GM12878 (cell line): ENCODE measurements around the gene PGAP3. TPM values are rescaled to one million over a fixed set of nuclear protein-coding genes. Genes with fewer than 3 reads are reported as not detected.

ENCODE experiments used
- ATAC-seq: fragments of 200-7000 bp; cut with Tn5 transposase; 3 replicates; pipeline ENCODE4 v1.9.1; 2020; ENCODE audit warnings: mild to moderate bottlenecking, moderate library complexity
- BruUV-seq: library from RNA; stranded (reverse); fragments of 400-500 nt; replicated peaks from 2 replicates; lab custom pipeline; 2021; lab: Mats Ljungman, UMichigan
- CTCF ChIA-PET: fragments of 300-600 bp; sonication (Branson Sonifier 250); formaldehyde crosslinking; extraction: SDS; loops from one replicate; lab custom pipeline; 2021; ENCODE audit warnings: inconsistent platforms; lab: Yijun Ruan, JAX
- POLR2A ChIA-PET: fragments of 350-600 bp; formaldehyde crosslinking; extraction: SDS; loops from one replicate; lab custom pipeline; 2021; ENCODE audit warnings: inconsistent platforms; lab: Charles Lee
- RAD21 ChIA-PET: fragments of 300-600 bp; sonication (Branson Sonifier 250); formaldehyde crosslinking; loops from one replicate; lab custom pipeline; 2023; ENCODE audit warnings: antibody characterized with exemption; ENCODE audit not compliant: unreplicated experiment; lab: Charles Lee
- SMC1A ChIA-PET: fragments of 300-600 bp; sonication (Branson Sonifier 250); formaldehyde crosslinking; loops from one replicate; lab custom pipeline; 2023; ENCODE audit not compliant: unreplicated experiment, uncharacterized antibody; lab: Charles Lee
- DNase-seq: peaks from one replicate; pipeline ENCODE4 v3.0.0-alpha.2; 2011; ENCODE audit warnings: low read depth, low spot score
- FAIRE-seq: peaks from 3 replicates; lab custom pipeline; 2011; peaks lifted over from hg19 to GRCh38; lab: Jason Lieb, UNC
- H2AFZ ChIP-seq: 2 replicates; pipeline ENCODE4 v1.6.0; 2011; ENCODE audit warnings: low read depth, low read length, control low read depth; ENCODE audit not compliant: control insufficient read depth
- H3K27ac ChIP-seq: 2 replicates; pipeline ENCODE4 v1.5.1; 2011; ENCODE audit warnings: control low read depth; ENCODE audit not compliant: control insufficient read depth, insufficient read depth
- H3K27me3 ChIP-seq, 2 experiments: replicated peaks in 1 of 2; 2 replicates each; pipeline versions ENCODE4 v1.6.0 to v1.6.1; 2011; ENCODE audit warnings: low read length in 1 of 2; ENCODE audit not compliant: control insufficient read depth in 2 of 2, insufficient read depth in 2 of 2
- H3K36me3 ChIP-seq, 2 experiments: 2 replicates each; pipeline ENCODE4 v1.5.1; 2011; ENCODE audit warnings: low read length in 1 of 2; ENCODE audit not compliant: control insufficient read depth in 2 of 2, insufficient read depth in 2 of 2
- H3K4me1 ChIP-seq: 2 replicates; pipeline ENCODE4 v1.6.1; 2011; ENCODE audit warnings: mild to moderate bottlenecking, low read length, moderate library complexity, mixed read lengths; ENCODE audit not compliant: control insufficient read depth, insufficient read depth
- H3K4me2 ChIP-seq: 2 replicates; pipeline ENCODE4 v1.6.0; 2011; ENCODE audit warnings: control low read depth; ENCODE audit not compliant: control insufficient read depth, insufficient read depth
- H3K4me3 ChIP-seq: fragments of 200-600 bp; sonication (generic); 2 replicates; pipeline ENCODE4 v1.5.1; 2016
- H3K79me2 ChIP-seq: 2 replicates; pipeline ENCODE4 v1.6.0; 2011; ENCODE audit warnings: low read length; ENCODE audit not compliant: control insufficient read depth, insufficient read depth
- H3K9ac ChIP-seq: 2 replicates; pipeline ENCODE4 v1.8.0; 2011; ENCODE audit warnings: low read length, control low read depth, mixed read lengths; ENCODE audit not compliant: control insufficient read depth, insufficient read depth
- H3K9me3 ChIP-seq: replicated peaks from 3 replicates; pipeline ENCODE4 v1.5.1; 2011; ENCODE audit warnings: mild to moderate bottlenecking, low read length; ENCODE audit not compliant: control insufficient read depth, insufficient read depth
- H4K20me1 ChIP-seq: 2 replicates; pipeline ENCODE4 v1.6.0; 2011; ENCODE audit not compliant: control insufficient read depth, insufficient read depth
- WGBS: methylation state at CpG from one replicate; pipeline ENCODE4 v1.1.6; 2016; ENCODE audit warnings: low lambda C conversion rate; ENCODE audit not compliant: insufficient replicate concordance, insufficient coverage; ENCODE audit errors: missing lambda C conversion rate; 5-methylcytosine and 5-hydroxymethylcytosine counted together
- in situ Hi-C: fragments of 300-500 bp; cut with MboI; formaldehyde crosslinking; loops from 9 replicates; pipeline ENCODE4 v1.14.3; 2018; ENCODE audit warnings: mixed read lengths
- intact Hi-C: fragments of 100-400 bp; cut with micrococcal nuclease; formaldehyde crosslinking; loops from one replicate; pipeline ENCODE4 v1.14.2; 2022; ENCODE audit not compliant: unreplicated experiment
- polyA plus RNA-seq, 11 experiments: library from polyadenylated mRNA; depleted of rRNA in 4 of 11; unstranded in 6 of 11; stranded (reverse) in 5 of 11; fragments of >200 nt; fragmentation: Nextera tagmentation in 4 of 11; fragmentation: Illumina TruSeq in 1 of 11; extraction: Ambion mirVana in 4 of 11; extraction: Trizol in 1 of 11; gene quantifications; 1 replicate in 1 of 11; 2 replicates in 10 of 11; pipeline versions ENCODE4 v1.2.1 to v1.2.3, GENCODE V29; 2011 to 2016; ENCODE audit warnings: inconsistent platforms in 2 of 11, missing spikeins in 2 of 11, low read depth in 1 of 11
- total RNA-seq, 4 experiments: library from RNA; depleted of rRNA in 3 of 4; stranded (reverse); fragments of >200 nt in 3 of 4; fragmentation: Illumina TruSeq in 1 of 4; extraction: Trizol in 1 of 4; gene quantifications; 2 replicates each; pipeline versions ENCODE4 v1.2.1 to v1.2.3, GENCODE V29; 2013 to 2021
- TF ChIP-seq, protein P1 (sequence below): fragments of 450-650 bp; IDR thresholded peaks from 2 replicates; pipeline ENCODE4 v1.6.1; 2014; ENCODE audit warnings: mild to moderate bottlenecking
- TF ChIP-seq, protein P2 (sequence below): IDR thresholded peaks from 2 replicates; pipeline ENCODE4 v1.6.1; 2011; ENCODE audit warnings: mild to moderate bottlenecking, low read depth, low read length, moderate library complexity; ENCODE audit not compliant: insufficient replicate concordance
- TF ChIP-seq, protein P3 (sequence below): fragments of 450-650 bp; IDR thresholded peaks from 2 replicates; pipeline ENCODE4 v1.6.1; 2016; ENCODE audit warnings: mild to moderate bottlenecking

The PGAP3 gene
- total and polyA plus RNA-seq, 10 of the 15 experiments (the other 5 are each of a cell fraction or from before 2014, with no cell fraction given), result 0.21 to 10.0 (median 5.3) TPM

DNA sequence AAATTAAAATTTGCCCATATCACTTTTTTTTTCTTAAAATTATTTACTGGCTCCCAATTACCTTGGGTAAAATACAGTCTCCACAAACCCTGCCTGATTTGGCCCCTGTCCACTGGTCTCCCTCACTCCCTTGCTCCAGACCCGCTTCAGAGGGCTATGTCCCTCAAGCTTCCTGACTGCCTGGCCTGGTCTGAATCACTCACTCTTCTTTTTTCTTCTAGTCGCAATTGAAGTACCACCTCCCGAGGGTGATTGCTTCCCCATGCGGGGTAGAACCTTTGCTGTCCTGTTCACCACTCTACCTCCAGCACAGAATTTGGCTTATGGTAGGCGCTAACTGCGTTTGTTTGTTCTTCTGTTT, 598 bp upstream of the PGAP3 start:
- POLR2A ChIA-PET, result interaction anchor here (0.5 to 1.6 kb wide), 8 partner anchors 8 to 78 kb away, joined by 3 to 9 read pairs (median 4); no protein-coding TSS in a partner anchor
- Histone ChIP-seq H2AFZ (peak overlapping the region; percentile 95), H3K9ac (peak overlapping the region; percentile 80), H3K4me2 (peak overlapping the region; percentile 80), H3K9me3 (no peaks in the 10 kb centered on the region), H3K4me1 (peaks cover 3% of the 10 kb centered on the region; the same call in 1 of the 2 replicates), H3K27ac (peak overlapping the region; percentile 74), H3K4me3 (peak overlapping the region; percentile 88), H3K36me3 (no peaks in the 10 kb centered on the region), H3K79me2 (no peaks in the 10 kb centered on the region; the same call in 1 of the 2 replicates), H4K20me1 (no peaks in the 10 kb centered on the region), H3K27me3 (no peaks in the 10 kb centered on the region)
- CTCF ChIA-PET, result interaction anchor here (0.6 to 1.9 kb wide), 12 partner anchors 14 to 292 kb away, joined by 3 to 10 read pairs (median 4); partner anchors contain the start of gene PSMD3
- DNase-seq, result no peak
- no peak for ATAC-seq
- intact Hi-C loops (no loop called here), in situ Hi-C loops (no loop called here)
- TF ChIP-seq, protein P1, sequence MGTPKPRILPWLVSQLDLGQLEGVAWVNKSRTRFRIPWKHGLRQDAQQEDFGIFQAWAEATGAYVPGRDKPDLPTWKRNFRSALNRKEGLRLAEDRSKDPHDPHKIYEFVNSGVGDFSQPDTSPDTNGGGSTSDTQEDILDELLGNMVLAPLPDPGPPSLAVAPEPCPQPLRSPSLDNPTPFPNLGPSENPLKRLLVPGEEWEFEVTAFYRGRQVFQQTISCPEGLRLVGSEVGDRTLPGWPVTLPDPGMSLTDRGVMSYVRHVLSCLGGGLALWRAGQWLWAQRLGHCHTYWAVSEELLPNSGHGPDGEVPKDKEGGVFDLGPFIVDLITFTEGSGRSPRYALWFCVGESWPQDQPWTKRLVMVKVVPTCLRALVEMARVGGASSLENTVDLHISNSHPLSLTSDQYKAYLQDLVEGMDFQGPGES, result no peak
- TF ChIP-seq, protein P2, sequence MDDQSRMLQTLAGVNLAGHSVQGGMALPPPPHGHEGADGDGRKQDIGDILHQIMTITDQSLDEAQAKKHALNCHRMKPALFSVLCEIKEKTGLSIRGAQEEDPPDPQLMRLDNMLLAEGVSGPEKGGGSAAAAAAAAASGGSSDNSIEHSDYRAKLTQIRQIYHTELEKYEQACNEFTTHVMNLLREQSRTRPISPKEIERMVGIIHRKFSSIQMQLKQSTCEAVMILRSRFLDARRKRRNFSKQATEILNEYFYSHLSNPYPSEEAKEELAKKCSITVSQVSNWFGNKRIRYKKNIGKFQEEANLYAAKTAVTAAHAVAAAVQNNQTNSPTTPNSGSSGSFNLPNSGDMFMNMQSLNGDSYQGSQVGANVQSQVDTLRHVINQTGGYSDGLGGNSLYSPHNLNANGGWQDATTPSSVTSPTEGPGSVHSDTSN, result no peak
- TF ChIP-seq, protein P3, sequence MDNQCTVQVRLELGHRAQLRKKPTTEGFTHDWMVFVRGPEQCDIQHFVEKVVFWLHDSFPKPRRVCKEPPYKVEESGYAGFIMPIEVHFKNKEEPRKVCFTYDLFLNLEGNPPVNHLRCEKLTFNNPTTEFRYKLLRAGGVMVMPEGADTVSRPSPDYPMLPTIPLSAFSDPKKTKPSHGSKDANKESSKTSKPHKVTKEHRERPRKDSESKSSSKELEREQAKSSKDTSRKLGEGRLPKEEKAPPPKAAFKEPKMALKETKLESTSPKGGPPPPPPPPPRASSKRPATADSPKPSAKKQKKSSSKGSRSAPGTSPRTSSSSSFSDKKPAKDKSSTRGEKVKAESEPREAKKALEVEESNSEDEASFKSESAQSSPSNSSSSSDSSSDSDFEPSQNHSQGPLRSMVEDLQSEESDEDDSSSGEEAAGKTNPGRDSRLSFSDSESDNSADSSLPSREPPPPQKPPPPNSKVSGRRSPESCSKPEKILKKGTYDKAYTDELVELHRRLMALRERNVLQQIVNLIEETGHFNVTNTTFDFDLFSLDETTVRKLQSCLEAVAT, result peak; percentile 78; the same call in 1 of the 2 replicates
- RAD21 ChIA-PET, result interaction anchor here (0.9 to 2.2 kb wide), 7 partner anchors 13 to 67 kb away, joined by 3 to 10 read pairs (median 4); partner anchors contain the start of genes MIEN1 and PNMT
- FAIRE-seq, result no peak
- SMC1A ChIA-PET, result interaction anchor here (0.6 to 2.4 kb wide), 7 partner anchors 12 to 44 kb away, joined by 3 to 11 read pairs (median 4); partner anchors contain the start of genes MIEN1 and PNMT
- BruUV-seq, result no TSS peak
- 38% methylated on average over 6 of the region's 6 CpGs for WGBS
